T follicular helper cell (primary cell): ENCODE measurements around the gene CDC42.

Experiments used
- DNase-seq: peaks from one replicate; pipeline ENCODE4 v3.0.0-alpha.2; 2020; ENCODE audit warnings: low read depth

The CDC42 gene

DNA sequence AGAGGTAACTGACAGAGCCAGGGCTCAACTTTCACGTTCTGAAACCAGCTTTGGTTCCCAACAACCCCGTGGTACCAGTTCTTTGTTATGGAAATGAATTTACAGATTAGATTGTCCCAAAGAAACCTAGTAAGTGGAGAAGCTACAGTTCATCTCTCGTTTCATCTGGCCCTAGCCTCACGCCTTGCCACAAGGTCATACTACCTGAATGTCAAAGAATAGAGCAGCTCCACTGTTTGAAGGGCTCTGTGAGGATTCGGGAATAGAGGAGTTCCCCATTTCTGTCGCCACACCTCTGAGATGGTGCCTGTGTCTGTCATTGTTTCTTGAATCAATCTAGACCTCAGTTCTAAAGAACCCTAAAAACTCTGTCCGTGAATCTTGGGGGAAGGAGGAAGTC lies 15.0 kb upstream of the CDC42 start:
- DNase-seq = no peak

DNA sequence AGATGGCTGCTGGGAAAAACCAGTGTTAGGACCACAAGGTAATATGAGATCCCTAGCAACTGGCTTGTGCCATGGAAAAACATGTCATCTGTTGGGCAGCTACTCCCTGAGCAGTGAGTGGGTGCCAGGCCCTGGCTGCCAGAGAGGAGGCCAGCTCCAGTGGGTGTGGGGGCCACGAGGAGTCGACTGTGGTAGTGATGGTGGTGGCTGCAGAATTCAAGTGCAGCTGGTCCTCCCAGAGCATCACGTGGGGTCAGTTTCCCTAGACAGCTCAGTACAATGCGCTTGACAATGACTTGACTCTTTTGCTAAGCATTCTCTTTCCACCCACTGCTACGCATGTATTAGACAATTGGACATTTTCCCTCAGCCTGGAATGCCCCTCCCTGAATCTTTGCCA lies 14.5 kb upstream of the CDC42 start:
- DNase-seq = no peak

DNA sequence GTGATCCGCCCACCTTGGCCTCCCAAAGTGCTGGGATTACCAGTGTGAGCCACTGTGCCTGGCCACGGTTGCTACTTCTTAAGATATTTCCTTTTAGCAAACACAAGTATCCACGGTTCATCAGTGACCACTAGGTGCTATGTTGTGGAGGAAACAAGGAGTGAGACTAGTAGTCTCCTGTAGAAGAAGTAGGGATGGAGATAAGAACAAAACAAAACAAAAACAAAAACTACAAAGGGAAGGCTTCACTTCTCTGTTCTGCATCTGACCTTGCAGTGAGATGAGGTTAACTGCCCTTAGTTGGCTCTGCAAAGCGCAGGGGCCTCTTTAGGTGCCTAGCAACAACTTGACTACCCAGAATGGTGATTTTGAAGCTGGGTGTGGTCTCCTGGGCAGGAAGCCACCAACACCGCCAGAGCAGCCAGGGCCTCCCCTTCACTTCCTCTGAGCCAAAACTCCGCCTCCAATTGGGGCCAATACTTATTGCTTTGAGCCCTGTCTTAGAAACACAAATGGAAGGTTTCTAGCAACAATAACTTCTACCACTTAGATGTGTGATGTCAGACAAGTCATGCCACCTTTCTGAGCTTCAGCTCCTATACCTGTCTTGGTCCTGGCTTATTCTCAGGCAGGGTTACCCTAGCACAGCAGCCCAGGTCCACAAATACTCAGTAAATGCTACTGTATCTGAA lies 12.8 kb upstream of the CDC42 start:
- DNase-seq = peak; percentile 88

DNA sequence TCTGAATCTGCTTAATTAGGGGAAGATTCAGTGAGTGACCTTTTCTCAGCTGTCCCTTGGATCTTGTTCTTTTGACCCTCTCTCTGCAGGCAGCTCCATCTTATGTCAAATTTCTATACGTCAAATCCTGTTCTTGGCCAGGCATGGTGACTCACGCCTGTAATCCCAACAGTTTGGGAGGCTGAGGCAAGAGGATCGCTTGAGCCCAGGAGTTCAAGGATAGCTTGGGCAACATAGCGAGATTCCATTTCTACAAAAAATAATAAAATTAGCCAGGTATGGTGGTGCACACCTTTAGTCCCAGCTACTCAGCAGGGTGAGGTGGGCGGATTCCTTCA lies 12.3 kb upstream of the CDC42 start:
- no peak for DNase-seq

DNA sequence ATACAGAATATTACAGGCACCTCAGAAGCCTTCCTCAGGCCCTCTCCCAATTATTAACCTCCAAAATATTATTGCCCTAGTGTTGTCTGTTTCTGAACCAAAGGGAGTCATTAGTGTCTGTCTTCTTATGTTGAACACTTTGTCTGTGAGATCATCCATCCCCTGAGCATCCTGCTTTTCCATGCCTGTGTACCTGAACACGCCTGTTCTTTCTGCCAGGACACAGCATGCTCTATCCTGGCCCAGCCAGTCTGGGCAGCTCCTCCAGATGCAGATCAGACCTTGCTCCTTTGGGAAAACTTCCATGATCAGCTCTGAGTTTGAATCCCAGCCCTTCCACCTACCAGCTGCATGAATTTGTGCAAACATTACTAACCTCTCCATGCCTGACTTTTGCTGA lies 11.0 kb upstream of the CDC42 start:
- DNase-seq = no peak

DNA sequence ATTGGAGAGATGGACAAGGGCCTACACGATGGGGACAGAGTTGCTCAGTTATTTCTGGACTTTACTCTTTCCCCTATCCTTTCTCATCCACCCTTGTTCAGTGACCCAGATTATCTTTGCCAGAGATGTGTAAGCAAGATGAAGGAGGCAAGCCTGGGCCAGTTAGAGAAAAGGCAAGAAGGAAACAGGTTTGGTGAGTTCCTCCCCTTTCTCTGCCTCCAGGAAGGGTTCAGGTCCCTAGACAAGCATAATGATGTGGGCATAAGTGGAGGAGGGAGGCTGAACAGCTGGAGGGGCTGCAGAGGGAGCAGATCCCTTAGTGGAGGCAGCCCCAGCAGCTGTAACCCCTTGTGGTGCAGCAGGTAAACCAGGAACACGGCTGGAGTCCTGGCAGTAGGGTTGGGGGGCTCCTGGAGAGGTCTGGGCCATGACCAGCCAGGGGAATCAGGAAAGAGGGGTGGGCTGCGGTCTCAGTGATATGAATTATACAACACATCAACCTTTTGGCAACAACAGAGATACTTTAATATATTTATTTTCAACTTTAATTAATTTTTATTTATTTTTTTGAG lies 9.2 kb upstream of the CDC42 start:
- no peak for DNase-seq

DNA sequence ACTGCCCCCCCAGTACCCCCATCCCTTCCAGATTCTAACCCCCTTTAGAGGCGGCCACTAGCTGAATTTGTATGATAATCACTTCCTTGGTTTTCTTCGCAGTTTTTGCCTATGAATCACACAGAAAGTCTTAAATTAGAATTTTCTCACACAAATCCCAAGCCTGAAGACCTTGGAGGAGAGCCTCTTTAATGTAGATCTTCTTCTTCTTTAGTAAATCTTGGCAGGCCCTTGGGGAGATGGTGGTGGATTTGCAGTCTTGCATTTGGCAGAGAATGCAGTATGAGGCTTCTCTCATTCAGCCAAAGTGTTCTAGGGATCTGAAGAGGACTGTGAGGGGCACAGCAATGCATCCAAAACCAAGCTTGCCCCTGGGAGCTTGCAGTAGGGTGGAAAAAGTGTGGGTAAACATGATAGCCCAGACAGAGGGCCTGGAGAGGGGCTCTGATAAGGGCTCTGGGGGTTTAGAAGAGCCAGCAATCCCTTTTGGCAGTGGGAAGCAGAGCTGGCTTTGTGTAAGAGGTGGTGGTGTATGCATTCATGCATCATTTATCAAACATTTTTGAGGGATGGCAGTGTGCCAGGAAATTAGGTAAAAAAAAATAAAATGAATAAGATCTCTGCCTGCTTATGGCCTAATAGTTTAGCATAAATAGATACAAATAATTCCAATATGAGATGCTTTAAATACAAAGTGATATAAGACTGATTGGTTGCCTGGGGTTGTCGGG lies 7.7 kb upstream of the CDC42 start:
- no peak for DNase-seq

DNA sequence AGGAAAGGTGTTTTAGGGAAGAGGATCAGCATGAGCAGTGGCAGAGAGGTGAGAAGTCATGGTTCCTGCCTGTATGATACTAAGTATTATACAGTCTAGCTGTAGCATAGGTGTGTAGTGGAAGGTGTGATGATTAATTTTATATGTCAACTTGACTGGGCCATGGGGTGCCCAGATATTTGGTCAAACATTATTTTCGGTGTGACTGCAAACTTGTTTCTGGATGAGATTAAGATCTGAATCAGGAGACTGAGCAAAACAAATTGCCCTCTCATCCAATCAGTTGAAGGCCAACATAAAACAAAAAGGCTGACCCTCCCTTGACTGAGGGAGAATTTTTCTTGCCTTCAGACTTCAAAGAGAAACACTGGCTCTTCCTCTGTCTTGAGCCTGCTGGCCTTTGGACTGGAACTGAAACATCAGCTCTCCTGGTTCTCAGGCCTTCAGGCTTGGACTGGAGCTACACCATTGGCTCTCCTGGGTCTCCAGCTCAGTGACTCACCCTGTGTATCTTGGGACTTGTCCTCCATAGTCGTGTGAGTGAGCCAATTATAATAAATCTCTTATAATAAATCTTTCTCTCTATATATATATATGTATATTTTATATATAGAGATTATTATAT lies 6.8 kb upstream of the CDC42 start:
- DNase-seq = no peak

DNA sequence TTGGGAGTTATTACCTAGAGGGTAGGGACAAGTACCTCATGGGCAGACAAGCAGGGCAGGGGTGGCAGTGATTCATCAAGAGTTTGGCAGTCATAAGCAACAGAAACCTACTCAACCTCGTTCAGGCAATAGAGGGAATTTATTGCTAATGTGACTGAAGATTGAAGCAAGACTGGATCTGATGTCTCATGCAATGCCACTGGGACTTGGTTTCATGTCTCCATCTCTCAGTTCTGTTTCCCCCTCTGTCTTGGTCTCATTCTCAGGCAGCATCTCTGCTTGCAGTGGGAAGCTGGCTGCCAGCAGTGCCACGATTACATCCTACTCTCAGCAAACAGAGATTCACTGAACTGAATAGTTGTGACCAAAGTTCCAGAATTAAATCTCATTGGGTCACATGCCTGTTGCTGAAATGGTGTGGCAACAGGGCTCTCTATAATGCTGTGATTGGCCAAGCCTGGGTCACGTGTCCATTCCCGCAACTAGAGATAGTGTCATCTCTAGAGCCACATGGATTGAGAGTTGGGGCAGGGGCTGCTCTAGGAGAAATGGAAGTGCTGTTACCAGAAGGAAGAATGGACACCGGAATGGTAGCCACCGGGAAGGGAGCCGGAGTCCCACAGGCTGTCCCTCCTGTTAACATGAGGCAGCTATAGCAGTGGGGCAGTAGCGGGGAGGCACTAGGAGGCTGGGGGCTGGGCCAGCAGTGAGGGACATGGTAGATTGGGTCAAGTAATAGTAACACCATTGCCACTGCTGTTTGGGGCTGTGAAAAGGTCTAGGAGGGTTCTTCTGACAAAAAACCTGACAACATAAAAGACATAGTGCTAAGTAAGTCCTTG lies 3.9 kb upstream of the CDC42 start:
- DNase-seq = no peak

DNA sequence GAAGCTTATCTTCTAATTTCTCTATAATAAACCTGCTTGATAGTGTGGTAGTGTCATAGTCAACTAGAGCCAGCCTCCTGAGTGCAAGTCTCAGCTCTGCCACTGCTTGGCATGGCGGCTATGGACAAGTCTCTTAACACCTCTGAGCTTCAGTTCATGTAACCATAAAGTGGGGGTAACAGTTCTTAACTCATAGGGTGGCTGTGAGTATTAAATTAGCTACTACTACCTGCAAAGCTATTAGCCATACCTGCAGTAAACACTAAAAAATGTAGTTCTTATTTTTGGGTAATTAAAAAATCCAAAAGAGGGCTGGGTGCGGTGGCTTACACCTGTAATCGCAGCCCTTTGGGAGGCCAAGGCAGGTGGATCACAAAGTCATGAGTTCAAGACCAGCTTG lies 2.2 kb upstream of the CDC42 start:
- no peak for DNase-seq

DNA sequence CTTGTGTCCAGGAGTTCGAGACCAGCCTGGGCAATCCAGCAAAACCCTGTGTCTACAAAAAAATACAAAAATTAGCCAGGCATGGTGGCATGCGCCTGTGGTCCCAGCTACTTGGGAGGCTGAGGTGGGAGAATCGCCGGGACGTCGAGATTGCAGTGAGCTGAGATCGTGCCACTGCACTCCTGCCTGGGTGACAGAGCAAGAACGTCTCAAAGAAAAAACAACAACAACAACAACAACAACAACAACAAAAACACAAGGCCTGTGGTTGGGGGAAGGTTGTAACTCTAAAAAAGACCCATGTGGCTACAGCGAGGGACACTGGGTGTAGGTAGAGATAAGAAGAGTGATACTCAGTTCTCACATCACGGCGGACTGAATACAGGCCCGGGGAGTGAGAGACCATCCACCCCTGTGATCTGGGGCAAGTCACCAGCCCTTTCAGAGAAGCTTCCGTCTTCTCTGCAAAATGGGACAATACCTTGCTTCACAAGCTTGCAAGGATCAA lies 848 bp upstream of the CDC42 start:
- no peak for DNase-seq

DNA sequence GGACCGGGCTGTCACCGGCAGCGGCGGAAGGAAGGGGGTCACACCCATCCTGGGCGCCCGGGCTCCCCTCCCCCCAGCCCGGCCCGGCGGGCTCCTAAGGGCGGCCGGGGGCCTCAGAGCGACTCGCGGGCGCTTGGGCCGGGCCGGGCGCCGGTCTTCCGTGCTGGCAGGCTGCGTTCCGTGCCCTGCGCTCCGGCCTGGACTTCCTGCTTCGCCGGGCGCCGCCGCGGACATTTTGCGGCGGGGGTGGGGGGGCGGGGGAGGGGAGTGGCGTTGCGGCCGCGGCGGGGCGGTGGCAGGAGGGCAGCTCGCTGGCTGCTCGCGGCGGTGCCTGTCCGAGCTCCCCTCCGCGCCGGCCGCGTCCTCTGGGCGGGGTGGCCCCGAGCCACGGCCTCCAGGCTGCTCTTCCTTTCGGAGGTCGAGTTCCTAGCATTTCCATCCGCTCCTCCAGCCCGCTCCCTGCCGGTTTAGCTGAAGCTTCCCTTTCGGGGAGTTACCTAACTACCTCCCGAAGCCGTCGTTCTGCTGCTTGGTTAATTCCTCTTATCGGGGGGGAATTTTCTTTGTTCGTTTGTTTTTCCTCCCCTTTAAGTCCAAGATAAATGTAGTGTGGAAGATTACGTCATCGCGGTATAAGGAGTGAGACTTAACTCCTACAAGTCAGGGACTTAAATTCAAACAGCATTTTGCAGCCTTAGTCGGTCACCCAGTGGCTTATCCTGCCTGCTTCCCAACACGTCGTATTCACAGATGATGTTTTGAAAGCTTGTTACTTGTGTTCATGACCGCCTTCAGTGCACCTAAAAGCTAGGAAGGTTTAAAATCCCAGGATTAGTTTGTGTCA lies 730 bp downstream of the CDC42 start:
- DNase-seq = peak; percentile 34

DNA sequence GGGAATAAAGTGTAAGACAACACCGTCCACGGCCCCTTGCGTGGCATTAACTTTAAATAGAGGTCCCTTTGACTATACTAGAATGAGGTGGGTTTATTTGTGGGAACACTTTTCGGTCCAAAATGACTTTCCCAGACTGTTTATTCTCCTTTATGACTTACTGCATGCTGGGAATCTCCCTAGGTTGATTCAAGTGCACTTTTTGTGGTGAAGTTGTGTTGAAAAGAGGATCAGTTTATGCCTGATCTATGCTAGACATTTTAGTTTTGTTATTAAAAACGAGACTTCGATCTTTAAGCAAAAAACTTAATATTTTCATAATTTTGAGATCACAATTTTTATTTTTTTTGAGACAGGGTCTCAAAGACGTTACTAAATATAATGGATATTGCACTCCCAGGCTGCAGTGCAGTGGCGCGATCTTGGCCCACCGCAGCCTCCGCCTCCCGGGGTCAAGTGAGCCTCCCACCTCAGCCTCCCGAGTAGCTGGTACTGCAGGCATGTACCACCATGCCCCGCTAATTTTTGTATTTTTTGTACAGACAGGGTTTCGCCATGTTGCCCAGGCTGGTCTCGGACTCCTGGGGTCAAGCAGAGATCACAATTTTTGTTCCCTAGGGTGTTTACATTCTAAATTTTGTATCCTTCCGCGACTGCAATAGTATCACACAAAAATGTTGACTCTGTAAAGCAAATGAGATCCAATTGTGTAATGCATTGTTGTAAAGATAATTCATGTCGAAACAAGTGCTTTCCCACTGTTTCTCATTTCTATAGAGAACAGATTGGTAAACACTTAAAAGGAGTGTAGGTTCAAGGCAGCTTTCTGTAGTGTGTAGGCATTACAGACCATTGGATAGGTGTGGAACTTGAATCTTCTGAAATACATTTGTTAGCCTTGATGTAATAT lies 1.6 kb downstream of the CDC42 start:
- DNase-seq = no peak

DNA sequence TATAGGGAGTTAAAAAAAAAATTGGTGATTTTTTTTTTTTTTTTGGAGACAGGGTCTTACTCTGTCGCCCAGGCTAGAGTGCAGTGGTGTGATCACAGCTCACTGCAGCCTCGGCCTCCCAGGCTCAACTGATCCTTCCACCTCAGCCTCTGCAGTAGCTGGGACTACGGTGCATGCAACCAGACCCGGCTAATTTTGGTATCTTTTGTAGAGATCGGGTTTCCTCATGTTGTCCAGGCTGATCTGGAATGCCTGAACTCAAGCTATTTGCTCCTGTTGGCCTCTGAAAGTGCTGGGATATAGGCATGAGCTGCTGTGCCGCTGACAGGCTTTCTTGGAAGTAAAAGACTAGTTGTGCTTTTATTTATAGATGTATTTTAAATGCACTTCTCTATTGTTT lies 3.0 kb downstream of the CDC42 start:
- no peak for DNase-seq

DNA sequence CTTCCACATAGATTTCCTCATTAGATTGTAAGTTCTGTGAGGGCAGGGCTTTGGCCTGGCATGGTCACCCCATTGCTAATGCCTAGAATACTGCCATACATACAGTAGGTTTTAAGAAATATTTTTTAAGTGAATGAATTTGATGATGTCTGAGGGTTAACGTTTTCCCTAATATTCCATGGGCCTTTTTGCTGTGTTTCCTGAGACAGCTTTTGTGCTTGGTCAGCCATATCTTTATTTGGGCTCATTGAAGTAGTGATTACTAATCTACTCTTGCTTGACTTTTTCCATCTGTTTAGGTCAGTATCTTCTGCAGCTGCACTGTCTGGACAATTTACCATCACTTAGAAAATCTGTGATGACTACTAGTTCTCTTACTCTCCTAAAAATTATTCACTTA lies 3.5 kb downstream of the CDC42 start:
- no peak for DNase-seq

DNA sequence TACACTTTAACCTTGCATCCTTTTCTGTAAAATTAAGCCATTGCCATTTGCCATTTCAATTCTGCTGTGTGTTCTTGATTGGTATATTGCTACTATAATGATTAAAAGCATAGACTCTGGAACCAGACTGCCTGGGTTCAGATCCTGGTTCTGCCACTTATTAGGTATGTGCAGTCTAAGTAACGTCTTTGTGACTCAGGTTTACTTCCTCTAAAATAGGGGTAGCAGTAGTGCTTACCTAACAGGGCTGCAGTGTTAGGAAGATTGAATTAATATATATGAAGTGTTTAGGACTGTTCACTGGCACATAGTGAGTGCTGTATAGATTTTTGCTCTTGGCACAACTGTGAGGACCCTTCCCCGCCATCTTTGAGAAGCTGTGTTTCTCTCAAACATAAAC lies 4.4 kb downstream of the CDC42 start:
- no peak for DNase-seq

DNA sequence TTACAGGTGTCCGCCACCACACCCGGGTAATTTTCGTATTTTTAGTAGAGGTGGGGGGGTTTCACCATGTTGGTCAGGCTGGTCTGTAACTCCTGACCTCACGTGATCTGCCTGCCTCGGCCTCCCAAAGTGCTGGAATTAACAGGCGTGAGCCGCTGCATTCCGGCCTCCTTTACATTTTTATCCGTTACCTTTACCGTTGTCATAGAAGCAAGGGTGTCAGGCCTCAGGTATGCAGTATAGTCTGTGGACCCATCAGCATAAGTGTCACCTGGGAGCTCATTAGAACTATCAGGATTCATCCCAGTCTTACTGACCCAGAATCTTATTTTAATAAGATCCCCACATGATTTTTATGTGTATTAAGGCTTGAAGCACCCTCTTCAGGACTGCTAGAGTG lies 5.4 kb downstream of the CDC42 start:
- DNase-seq = no peak

DNA sequence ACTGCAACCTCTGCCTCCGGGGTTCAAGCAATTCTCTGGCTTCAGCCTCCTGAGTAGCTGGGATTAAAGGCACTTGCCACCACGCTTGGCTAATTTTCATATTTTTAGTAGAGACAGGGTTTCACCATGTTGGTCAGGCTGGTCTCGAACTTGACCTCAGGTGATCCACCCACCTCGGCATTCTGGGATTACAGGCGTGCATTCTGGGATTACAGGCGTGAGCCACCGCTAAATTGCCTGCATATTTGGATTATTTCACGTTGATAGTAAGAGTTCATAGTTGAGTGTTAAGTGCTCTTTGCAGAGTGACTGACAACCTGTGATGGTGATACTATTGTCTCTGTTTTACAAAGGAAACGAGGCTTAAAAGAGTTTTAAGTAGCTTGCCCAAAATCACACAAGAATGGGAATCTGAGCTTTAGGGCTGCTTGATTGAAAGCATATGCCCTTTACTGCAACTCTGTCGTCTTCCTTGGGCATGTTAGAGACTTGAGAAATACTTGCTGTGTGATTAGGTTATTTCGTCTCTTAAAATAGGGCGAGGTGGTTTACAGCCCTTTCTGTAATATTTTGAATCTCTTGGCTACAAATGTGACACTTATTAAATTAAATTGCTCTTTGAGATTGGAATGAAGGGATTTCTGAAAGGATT lies 12.4 kb downstream of the CDC42 start:
- DNase-seq = no peak

DNA sequence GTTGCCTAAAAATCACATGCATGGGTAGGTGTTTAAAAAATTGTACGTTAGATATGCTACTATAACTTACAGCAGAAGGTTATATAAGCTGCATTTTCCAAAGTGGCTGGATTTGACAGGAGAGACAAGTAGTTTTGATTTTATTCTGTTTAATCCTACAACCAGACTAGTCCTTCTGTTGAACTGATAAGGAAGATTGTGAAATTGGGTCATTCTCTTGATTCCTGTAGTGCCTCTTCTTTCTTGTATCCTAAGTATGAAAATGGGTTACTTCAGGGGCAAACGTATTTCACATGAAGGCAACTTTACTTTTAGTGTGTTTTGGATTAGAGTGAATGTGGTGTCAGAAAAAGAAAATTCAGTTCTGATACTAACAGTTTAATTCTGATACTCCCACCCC lies 19.0 kb downstream of the CDC42 start:
- DNase-seq = no peak

DNA sequence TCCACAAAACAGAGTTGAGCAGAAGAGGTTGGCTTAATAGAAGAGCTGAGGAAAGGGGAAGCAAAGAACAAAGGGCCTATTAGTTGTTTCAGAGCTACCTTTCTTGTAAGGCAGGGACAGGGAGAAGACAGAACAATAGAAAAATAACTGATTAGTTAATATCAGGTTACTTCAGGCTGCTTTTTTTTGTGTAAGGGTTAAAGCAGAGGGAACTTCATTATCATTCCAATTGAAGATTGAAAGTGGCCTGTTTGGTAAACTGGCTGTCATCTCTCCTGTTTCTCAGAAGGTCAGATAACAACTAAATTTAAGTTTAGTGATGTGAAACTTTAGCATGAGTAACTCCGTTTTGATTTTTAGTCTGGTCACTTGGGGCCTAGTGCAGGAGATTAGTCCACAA lies 22.3 kb downstream of the CDC42 start:
- DNase-seq = no peak
